A673 (cell line): Measurements from ENCODE around the gene CBX7.

Source experiments
- CTCF ChIP-seq: fragments of 300-800, 200-600 bp; sonication (generic); conservative IDR thresholded peaks from 2 replicates; pipeline ENCODE4 v1.5.1; 2017; ENCODE audit warnings: low read depth, mild to moderate bottlenecking, antibody characterized with exemption, low read length, moderate library complexity, mixed read lengths
- EZH2 ChIP-seq: fragments of 200-600 bp; sonication (generic); IDR thresholded peaks from 2 replicates; pipeline ENCODE4 v1.6.1; 2017; ENCODE audit warnings: borderline replicate concordance, low read depth, mild to moderate bottlenecking, mixed read lengths, antibody characterized with exemption, low read length; ENCODE audit not compliant: poor library complexity, severe bottlenecking

- TF ChIP-seq EZH2 (no peak), CTCF (no peak)
These were observed 67.8 kb downstream of the CBX7 start for GRCh38 chr22:39084666-39085065.
